ENCODE measurements around the gene MPIG6B.

Gene MPIG6B

GRCh38 chr6:31701666-31702404, 21.3 kb upstream of the MPIG6B start:
- Histone ChIP-seq H3K4me1 (ENCODE audit: control insufficient read depth, insufficient read depth, low read length) (no peaks in the 10 kb centered on the region), H3K4me3 (ENCODE audit: low read depth, low read length) (peak overlapping the region; percentile 63), H3K27ac (ENCODE audit: extremely low read depth, low read depth, low read length) (no peak overlapping the region; the same call in 1 of the 2 replicates), H3K9me3 (ENCODE audit: control insufficient read depth, insufficient read depth, low read depth, low read length) (no peaks in the 10 kb centered on the region), H3K36me3 (ENCODE audit: control insufficient read depth in 2 of 2, insufficient read depth in 1 of 2, low read length in 2 of 2) (peaks cover 4 to 17% of the 10 kb centered on the region in 2 experiments; a peak in 2 of 3 replicates)
- ChIA-PET POLR2A (interaction anchor here (0.5 to 2.8 kb wide), 12 partner anchors 8 to 155 kb away, joined by 3 to 30 read pairs (median 10); partner anchors contain the start of genes ATP6V1G2, C6orf47, DDAH2 and HSPA1B), CTCF (interaction anchor here (0.7 to 1.2 kb wide), 4 partner anchors 9 to 130 kb away, joined by 3 to 4 read pairs (median 4); no protein-coding TSS in a partner anchor)
- TF ChIP-seq ZNF138 (tag by site-specific recombination; IDR thresholded peaks at IDR 0.05; ENCODE audit: borderline replicate concordance) (no peak), ZNF280D (tag by site-specific recombination; IDR thresholded peaks at IDR 0.05) (no peak), ZNF211 (tag by site-specific recombination; IDR thresholded peaks at IDR 0.05; ENCODE audit: low read depth) (no peak), ZNF16 (tag by site-specific recombination; IDR thresholded peaks at IDR 0.05; ENCODE audit: low read depth) (no peak), SETDB1 (IDR thresholded peaks at IDR 0.05; ENCODE audit: insufficient read length, low read length) (no peak), ZNF629 (tag by site-specific recombination; IDR thresholded peaks at IDR 0.05) (no peak), ZNF664 (tag by site-specific recombination; IDR thresholded peaks at IDR 0.05) (no peak), KLF7 (tag by site-specific recombination; IDR thresholded peaks at IDR 0.05; ENCODE audit: borderline replicate concordance) (no peak), ZBTB26 (tag by site-specific recombination; optimal IDR thresholded peaks at IDR 0.05) (no peak), SCRT2 (tag by site-specific recombination; IDR thresholded peaks at IDR 0.05) (0 out of 2 replicates have a peak, but pooled peaks have one; percentile 24), PRDM4 (tag by site-specific recombination; IDR thresholded peaks at IDR 0.05) (peak; percentile 93), ZNF404 (tag by site-specific recombination; IDR thresholded peaks at IDR 0.05) (no peak), ZNF548 (tag by site-specific recombination; IDR thresholded peaks at IDR 0.05) (no peak), ZNF19 (tag by site-specific recombination; IDR thresholded peaks at IDR 0.05; ENCODE audit: low read depth) (no peak), ZNF621 (tag by site-specific recombination; IDR thresholded peaks at IDR 0.05) (no peak), ZNF174 (tag by site-specific recombination; IDR thresholded peaks at IDR 0.05) (no peak), ZNF2 (tag by site-specific recombination; IDR thresholded peaks at IDR 0.05) (no peak), GLI2 (tag by site-specific recombination; IDR thresholded peaks at IDR 0.05; ENCODE audit: borderline replicate concordance, low read depth) (no peak), ZNF140 (tag by site-specific recombination; IDR thresholded peaks at IDR 0.05) (no peak), ZNF214 (tag by site-specific recombination; IDR thresholded peaks at IDR 0.05; ENCODE audit: borderline replicate concordance) (no peak), ZNF423 (tag by site-specific recombination; IDR thresholded peaks at IDR 0.05) (no peak), ZNF707 (tag by site-specific recombination; IDR thresholded peaks at IDR 0.05) (no peak)
- TF ChIP-seq, protein P1, sequence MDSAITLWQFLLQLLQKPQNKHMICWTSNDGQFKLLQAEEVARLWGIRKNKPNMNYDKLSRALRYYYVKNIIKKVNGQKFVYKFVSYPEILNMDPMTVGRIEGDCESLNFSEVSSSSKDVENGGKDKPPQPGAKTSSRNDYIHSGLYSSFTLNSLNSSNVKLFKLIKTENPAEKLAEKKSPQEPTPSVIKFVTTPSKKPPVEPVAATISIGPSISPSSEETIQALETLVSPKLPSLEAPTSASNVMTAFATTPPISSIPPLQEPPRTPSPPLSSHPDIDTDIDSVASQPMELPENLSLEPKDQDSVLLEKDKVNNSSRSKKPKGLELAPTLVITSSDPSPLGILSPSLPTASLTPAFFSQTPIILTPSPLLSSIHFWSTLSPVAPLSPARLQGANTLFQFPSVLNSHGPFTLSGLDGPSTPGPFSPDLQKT (IDR thresholded peaks at IDR 0.05; ENCODE audit: borderline replicate concordance, low read depth, low read length), result no peak
- TF ChIP-seq, protein P2, sequence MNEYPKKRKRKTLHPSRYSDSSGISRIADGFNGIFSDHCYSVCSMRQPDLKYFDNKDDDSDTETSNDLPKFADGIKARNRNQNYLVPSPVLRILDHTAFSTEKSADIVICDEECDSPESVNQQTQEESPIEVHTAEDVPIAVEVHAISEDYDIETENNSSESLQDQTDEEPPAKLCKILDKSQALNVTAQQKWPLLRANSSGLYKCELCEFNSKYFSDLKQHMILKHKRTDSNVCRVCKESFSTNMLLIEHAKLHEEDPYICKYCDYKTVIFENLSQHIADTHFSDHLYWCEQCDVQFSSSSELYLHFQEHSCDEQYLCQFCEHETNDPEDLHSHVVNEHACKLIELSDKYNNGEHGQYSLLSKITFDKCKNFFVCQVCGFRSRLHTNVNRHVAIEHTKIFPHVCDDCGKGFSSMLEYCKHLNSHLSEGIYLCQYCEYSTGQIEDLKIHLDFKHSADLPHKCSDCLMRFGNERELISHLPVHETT (tag by site-specific recombination; IDR thresholded peaks at IDR 0.05), result no peak
- TF ChIP-seq, protein P3, sequence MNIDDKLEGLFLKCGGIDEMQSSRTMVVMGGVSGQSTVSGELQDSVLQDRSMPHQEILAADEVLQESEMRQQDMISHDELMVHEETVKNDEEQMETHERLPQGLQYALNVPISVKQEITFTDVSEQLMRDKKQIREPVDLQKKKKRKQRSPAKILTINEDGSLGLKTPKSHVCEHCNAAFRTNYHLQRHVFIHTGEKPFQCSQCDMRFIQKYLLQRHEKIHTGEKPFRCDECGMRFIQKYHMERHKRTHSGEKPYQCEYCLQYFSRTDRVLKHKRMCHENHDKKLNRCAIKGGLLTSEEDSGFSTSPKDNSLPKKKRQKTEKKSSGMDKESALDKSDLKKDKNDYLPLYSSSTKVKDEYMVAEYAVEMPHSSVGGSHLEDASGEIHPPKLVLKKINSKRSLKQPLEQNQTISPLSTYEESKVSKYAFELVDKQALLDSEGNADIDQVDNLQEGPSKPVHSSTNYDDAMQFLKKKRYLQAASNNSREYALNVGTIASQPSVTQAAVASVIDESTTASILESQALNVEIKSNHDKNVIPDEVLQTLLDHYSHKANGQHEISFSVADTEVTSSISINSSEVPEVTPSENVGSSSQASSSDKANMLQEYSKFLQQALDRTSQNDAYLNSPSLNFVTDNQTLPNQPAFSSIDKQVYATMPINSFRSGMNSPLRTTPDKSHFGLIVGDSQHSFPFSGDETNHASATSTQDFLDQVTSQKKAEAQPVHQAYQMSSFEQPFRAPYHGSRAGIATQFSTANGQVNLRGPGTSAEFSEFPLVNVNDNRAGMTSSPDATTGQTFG (tag by site-specific recombination; IDR thresholded peaks at IDR 0.05; ENCODE audit: borderline replicate concordance), result no peak
